Uterus (tissue), 2 donors: ENCODE results near the gene MANSC4.

Experiments
- CTCF ChIP-seq, 4 experiments: fragments of 200-600 bp in 2 of 4; fragments of 450-650 bp in 2 of 4; sonication (generic) in 2 of 4; IDR thresholded peaks; one replicate each; pipeline ENCODE4 v1.5.1; 2016 to 2019; ENCODE audit warnings: antibody characterized with exemption in 4 of 4, mild to moderate bottlenecking in 2 of 4, moderate library complexity in 1 of 4
- POLR2A ChIP-seq, 2 donors: fragments of 450-650 bp; IDR thresholded peaks; one replicate each; pipeline ENCODE4 v1.6.1; 2016; ENCODE audit warnings: antibody characterized with exemption in 2 of 2, mild to moderate bottlenecking in 1 of 2, moderate library complexity in 1 of 2

GRCh38 chr12:27730097-27730588 lies 49.9 kb downstream of the MANSC4 start:
- TF ChIP-seq POLR2A (IDR thresholded peaks at IDR 0.05) (no peak), CTCF (IDR thresholded peaks at IDR 0.05) (no peak)
